K562 (cell line): ENCODE results near the gene ZBTB20.

Experiments used
- CTCF ChIP-seq, 3 experiments: IDR thresholded peaks in 2 of 3; conservative IDR thresholded peaks in 1 of 3; 2 replicates each; pipeline ENCODE4 v1.5.1; 2011 to 2012; ENCODE audit warnings: low read length in 3 of 3, mild to moderate bottlenecking in 3 of 3, control low read depth in 2 of 3, improper control_type of control experiment in 1 of 3, inconsistent platforms in 1 of 3, low read depth in 1 of 3, mixed read lengths in 1 of 3, moderate library complexity in 1 of 3; ENCODE audit not compliant: insufficient read depth in 2 of 3
- ELK3 ChIP-seq: fragments of 450-650 bp; formaldehyde crosslinking; IDR thresholded peaks from 2 replicates; pipeline ENCODE4 v1.4.0; 2020; ENCODE audit warnings: mild to moderate bottlenecking
- HINFP ChIP-seq: fragments of 450-650 bp; conservative IDR thresholded peaks from 2 replicates; pipeline ENCODE4 v1.6.1; 2016; ENCODE audit warnings: missing genetic modification characterization, low read depth, mild to moderate bottlenecking, control low read depth, missing compliant biosample characterization
- KHSRP ChIP-seq: fragments of 450-650 bp; IDR thresholded peaks from 2 replicates; pipeline ENCODE4 v1.6.1; 2017
- POLR2AphosphoS5 ChIP-seq: IDR thresholded peaks from 2 replicates; pipeline ENCODE4 v1.6.1; 2011; ENCODE audit warnings: mild to moderate bottlenecking, low read depth, low read length, moderate library complexity; ENCODE audit not compliant: control insufficient read depth, insufficient read depth
- XRCC5 ChIP-seq: fragments of 200-400 bp; formaldehyde crosslinking; IDR thresholded peaks from 2 replicates; pipeline ENCODE4 v1.6.1; 2017; ENCODE audit warnings: low read depth, mild to moderate bottlenecking, low read length
- ZNF780A ChIP-seq: fragments of 250-450 bp; sonication (Bioruptor Pico); IDR thresholded peaks from 2 replicates; pipeline ENCODE4 v1.5.0; 2021; ENCODE audit warnings: mild to moderate bottlenecking

- TF ChIP-seq XRCC5, result no peak
- TF ChIP-seq HINFP (tag), result no peak
- TF ChIP-seq KHSRP, result no peak
- no peak for TF ChIP-seq ELK3 (CRISPR knock-in tag)
- no peak for TF ChIP-seq POLR2AphosphoS5
- TF ChIP-seq ZNF780A (CRISPR knock-in tag), result no peak
- no peak for TF ChIP-seq CTCF (IDR thresholded peaks at IDR 0.05 in 2 of 3, conservative IDR thresholded peaks at IDR 0.05 in 1 of 3; ENCODE audit: insufficient read depth in 2 of 3, low read depth in 1 of 3, low read length in 3 of 3)
Measured at GRCh38 chr3:114436182-114436581, 710.9 kb downstream of the ZBTB20 start.
